Liver (tissue), 3 donors: ENCODE data around the gene RGS7.

Experiments
- EGR1 ChIP-seq, 2 donors: IDR thresholded peaks; 2 replicates each; pipeline ENCODE4 v1.6.1; 2016 to 2018; ENCODE audit warnings: antibody characterized with exemption in 2 of 2, low read depth in 2 of 2
- GABPA ChIP-seq, 2 donors: IDR thresholded peaks in 1 of 2; conservative IDR thresholded peaks in 1 of 2; 2 replicates each; pipeline ENCODE4 v1.6.1; 2016; ENCODE audit warnings: antibody characterized with exemption in 2 of 2, mild to moderate bottlenecking in 1 of 2, moderate library complexity in 1 of 2
- HNF4A ChIP-seq, 2 donors: conservative IDR thresholded peaks; 2 replicates each; pipeline ENCODE4 v1.6.1; 2016; ENCODE audit warnings: antibody characterized with exemption in 2 of 2, mild to moderate bottlenecking in 2 of 2
- JUND ChIP-seq, 2 donors: IDR thresholded peaks; 2 replicates each; pipeline ENCODE4 v1.6.1; 2016; ENCODE audit warnings: antibody characterized with exemption in 2 of 2
- RAD21 ChIP-seq, 2 donors: IDR thresholded peaks; 2 replicates each; pipeline ENCODE4 v1.6.1; 2016; ENCODE audit warnings: antibody characterized with exemption in 2 of 2, mild to moderate bottlenecking in 2 of 2
- RXRA ChIP-seq, 2 donors: IDR thresholded peaks; 2 replicates each; pipeline ENCODE4 v1.6.1; 2017 to 2018; ENCODE audit warnings: antibody characterized with exemption in 2 of 2, mild to moderate bottlenecking in 1 of 2
- SP1 ChIP-seq: IDR thresholded peaks from 2 replicates; pipeline ENCODE4 v1.6.1; 2018; ENCODE audit warnings: antibody characterized with exemption, mild to moderate bottlenecking
- TAF1 ChIP-seq: conservative IDR thresholded peaks from 2 replicates; pipeline ENCODE4 v1.6.1; 2016; ENCODE audit warnings: antibody characterized with exemption, mild to moderate bottlenecking
- YY1 ChIP-seq: IDR thresholded peaks from 2 replicates; pipeline ENCODE4 v1.6.1; 2016; ENCODE audit warnings: antibody characterized with exemption, mild to moderate bottlenecking
- TF ChIP-seq, protein P1 (sequence below): fragments of 150-350 bp; IDR thresholded peaks from 2 replicates; pipeline ENCODE4 v1.5.1; 2017; ENCODE audit warnings: improper control_type of control experiment, low read depth, low read length; ENCODE audit not compliant: missing input control
- TF ChIP-seq, protein P2 (sequence below): IDR thresholded peaks from 2 replicates; pipeline ENCODE4 v1.6.1; 2016; ENCODE audit warnings: antibody characterized with exemption, mild to moderate bottlenecking
- TF ChIP-seq, protein P3 (sequence below): IDR thresholded peaks from 2 replicates; pipeline ENCODE4 v1.6.1; 2016; ENCODE audit warnings: antibody characterized with exemption
- TF ChIP-seq, protein P4 (sequence below): IDR thresholded peaks from 2 replicates; pipeline ENCODE4 v1.6.1; 2016; ENCODE audit warnings: antibody characterized with exemption
- TF ChIP-seq, protein P5 (sequence below): IDR thresholded peaks from 2 replicates; pipeline ENCODE4 v1.6.1; 2016; ENCODE audit warnings: antibody characterized with exemption
- donor health status: healthy.
- donor health status: healthy.

DNA sequence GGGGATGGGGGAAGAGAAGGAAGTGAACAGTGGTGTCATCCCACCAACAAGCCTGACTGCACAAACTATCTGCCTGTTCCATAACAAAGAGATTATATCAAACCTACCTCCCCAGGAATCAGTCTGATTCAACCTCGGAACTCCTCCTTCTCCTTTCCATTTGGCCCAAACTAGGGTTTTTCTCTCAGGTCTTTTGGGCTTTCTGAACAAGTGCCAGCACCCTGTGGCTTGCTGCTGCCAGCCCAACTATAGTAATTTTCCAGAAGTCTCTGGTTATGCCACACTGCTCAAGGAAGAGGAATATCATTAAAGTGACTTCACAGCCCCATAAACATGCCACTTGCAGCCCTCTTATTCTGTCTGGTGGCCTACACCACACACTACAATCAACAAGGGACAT lies 70.5 kb downstream of the RGS7 start:
- TF ChIP-seq, protein P1, sequence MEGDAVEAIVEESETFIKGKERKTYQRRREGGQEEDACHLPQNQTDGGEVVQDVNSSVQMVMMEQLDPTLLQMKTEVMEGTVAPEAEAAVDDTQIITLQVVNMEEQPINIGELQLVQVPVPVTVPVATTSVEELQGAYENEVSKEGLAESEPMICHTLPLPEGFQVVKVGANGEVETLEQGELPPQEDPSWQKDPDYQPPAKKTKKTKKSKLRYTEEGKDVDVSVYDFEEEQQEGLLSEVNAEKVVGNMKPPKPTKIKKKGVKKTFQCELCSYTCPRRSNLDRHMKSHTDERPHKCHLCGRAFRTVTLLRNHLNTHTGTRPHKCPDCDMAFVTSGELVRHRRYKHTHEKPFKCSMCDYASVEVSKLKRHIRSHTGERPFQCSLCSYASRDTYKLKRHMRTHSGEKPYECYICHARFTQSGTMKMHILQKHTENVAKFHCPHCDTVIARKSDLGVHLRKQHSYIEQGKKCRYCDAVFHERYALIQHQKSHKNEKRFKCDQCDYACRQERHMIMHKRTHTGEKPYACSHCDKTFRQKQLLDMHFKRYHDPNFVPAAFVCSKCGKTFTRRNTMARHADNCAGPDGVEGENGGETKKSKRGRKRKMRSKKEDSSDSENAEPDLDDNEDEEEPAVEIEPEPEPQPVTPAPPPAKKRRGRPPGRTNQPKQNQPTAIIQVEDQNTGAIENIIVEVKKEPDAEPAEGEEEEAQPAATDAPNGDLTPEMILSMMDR: no peak
- TF ChIP-seq GABPA (IDR thresholded peaks at IDR 0.05 in 1 of 2, conservative IDR thresholded peaks at IDR 0.05 in 1 of 2) (no peak), SP1 (no peak), RAD21 (IDR thresholded peaks at IDR 0.05) (no peak), JUND (IDR thresholded peaks at IDR 0.05) (no peak), RXRA (IDR thresholded peaks at IDR 0.05) (no peak), YY1 (no peak), EGR1 (IDR thresholded peaks at IDR 0.05; ENCODE audit: low read depth in 2 of 2) (no peak), TAF1 (no peak), HNF4A (conservative IDR thresholded peaks at IDR 0.05) (no peak)
- TF ChIP-seq, protein P2, sequence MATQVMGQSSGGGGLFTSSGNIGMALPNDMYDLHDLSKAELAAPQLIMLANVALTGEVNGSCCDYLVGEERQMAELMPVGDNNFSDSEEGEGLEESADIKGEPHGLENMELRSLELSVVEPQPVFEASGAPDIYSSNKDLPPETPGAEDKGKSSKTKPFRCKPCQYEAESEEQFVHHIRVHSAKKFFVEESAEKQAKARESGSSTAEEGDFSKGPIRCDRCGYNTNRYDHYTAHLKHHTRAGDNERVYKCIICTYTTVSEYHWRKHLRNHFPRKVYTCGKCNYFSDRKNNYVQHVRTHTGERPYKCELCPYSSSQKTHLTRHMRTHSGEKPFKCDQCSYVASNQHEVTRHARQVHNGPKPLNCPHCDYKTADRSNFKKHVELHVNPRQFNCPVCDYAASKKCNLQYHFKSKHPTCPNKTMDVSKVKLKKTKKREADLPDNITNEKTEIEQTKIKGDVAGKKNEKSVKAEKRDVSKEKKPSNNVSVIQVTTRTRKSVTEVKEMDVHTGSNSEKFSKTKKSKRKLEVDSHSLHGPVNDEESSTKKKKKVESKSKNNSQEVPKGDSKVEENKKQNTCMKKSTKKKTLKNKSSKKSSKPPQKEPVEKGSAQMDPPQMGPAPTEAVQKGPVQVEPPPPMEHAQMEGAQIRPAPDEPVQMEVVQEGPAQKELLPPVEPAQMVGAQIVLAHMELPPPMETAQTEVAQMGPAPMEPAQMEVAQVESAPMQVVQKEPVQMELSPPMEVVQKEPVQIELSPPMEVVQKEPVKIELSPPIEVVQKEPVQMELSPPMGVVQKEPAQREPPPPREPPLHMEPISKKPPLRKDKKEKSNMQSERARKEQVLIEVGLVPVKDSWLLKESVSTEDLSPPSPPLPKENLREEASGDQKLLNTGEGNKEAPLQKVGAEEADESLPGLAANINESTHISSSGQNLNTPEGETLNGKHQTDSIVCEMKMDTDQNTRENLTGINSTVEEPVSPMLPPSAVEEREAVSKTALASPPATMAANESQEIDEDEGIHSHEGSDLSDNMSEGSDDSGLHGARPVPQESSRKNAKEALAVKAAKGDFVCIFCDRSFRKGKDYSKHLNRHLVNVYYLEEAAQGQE: no peak
- TF ChIP-seq, protein P3, sequence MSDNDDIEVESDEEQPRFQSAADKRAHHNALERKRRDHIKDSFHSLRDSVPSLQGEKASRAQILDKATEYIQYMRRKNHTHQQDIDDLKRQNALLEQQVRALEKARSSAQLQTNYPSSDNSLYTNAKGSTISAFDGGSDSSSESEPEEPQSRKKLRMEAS: no peak
- TF ChIP-seq, protein P4, sequence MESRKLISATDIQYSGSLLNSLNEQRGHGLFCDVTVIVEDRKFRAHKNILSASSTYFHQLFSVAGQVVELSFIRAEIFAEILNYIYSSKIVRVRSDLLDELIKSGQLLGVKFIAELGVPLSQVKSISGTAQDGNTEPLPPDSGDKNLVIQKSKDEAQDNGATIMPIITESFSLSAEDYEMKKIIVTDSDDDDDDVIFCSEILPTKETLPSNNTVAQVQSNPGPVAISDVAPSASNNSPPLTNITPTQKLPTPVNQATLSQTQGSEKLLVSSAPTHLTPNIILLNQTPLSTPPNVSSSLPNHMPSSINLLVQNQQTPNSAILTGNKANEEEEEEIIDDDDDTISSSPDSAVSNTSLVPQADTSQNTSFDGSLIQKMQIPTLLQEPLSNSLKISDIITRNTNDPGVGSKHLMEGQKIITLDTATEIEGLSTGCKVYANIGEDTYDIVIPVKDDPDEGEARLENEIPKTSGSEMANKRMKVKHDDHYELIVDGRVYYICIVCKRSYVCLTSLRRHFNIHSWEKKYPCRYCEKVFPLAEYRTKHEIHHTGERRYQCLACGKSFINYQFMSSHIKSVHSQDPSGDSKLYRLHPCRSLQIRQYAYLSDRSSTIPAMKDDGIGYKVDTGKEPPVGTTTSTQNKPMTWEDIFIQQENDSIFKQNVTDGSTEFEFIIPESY: no peak
- TF ChIP-seq, protein P5, sequence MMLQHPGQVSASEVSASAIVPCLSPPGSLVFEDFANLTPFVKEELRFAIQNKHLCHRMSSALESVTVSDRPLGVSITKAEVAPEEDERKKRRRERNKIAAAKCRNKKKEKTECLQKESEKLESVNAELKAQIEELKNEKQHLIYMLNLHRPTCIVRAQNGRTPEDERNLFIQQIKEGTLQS: no peak
